PC-9 (cell line): ENCODE results near the gene ING3.

Experiments used
- EZH2 ChIP-seq: fragments of 200-600 bp; sonication (generic); IDR thresholded peaks from 2 replicates; pipeline ENCODE4 v1.8.0; 2017; ENCODE audit warnings: antibody characterized with exemption, low read depth
- TF ChIP-seq, protein P1 (sequence below): fragments of 200-600 bp; sonication (generic); conservative IDR thresholded peaks from 2 replicates; pipeline ENCODE4 v1.6.1; 2017; ENCODE audit warnings: mixed run types, antibody characterized with exemption, mild to moderate bottlenecking, moderate library complexity

DNA sequence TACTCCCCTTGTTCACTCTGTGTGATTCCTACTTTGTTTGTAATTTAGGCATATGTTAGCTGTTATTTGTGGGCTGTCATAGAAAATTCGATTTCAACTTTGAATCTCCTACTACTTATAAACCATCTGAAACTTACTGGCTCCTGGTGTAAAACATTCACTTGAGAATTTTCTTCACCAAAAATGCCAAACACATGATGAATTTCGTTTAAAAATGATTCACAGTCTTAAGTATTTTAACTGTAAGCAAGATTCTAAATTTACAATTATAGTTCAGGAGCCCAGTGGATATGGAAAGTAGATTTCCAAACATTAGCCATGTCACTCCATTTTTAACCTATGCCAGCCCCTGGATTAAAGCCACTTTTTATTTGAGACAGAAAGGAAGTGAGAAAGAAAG lies 41.0 kb downstream of the ING3 start:
- TF ChIP-seq, protein P1, sequence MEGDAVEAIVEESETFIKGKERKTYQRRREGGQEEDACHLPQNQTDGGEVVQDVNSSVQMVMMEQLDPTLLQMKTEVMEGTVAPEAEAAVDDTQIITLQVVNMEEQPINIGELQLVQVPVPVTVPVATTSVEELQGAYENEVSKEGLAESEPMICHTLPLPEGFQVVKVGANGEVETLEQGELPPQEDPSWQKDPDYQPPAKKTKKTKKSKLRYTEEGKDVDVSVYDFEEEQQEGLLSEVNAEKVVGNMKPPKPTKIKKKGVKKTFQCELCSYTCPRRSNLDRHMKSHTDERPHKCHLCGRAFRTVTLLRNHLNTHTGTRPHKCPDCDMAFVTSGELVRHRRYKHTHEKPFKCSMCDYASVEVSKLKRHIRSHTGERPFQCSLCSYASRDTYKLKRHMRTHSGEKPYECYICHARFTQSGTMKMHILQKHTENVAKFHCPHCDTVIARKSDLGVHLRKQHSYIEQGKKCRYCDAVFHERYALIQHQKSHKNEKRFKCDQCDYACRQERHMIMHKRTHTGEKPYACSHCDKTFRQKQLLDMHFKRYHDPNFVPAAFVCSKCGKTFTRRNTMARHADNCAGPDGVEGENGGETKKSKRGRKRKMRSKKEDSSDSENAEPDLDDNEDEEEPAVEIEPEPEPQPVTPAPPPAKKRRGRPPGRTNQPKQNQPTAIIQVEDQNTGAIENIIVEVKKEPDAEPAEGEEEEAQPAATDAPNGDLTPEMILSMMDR: no peak
- no peak for TF ChIP-seq EZH2
